ENCODE data around the gene PPP1R8.
A peak's percentile ranks its signal among the peaks of the same experiment; 100 is the strongest.
"Not testable (repeated sequence)": the region's sequence is repeated elsewhere in the genome, so short reads cannot be mapped to it uniquely, and the experiment has no call there.

PPP1R8 gene

GRCh38 chr1:27855085-27855484 is 24.5 kb downstream of the PPP1R8 start:
- Histone ChIP-seq H3K9ac (ENCODE audit: low read length) (no peak overlapping the region), H2AFZ (ENCODE audit: low read depth, low read length) (no peak overlapping the region), H3K27ac (ENCODE audit: low read length) (no peak overlapping the region), H3K79me2 (ENCODE audit: low read length) (no peaks in the 10 kb centered on the region), H4K20me1 (ENCODE audit: insufficient read depth, low read length) (no peaks in the 10 kb centered on the region), H3K4me3 (ENCODE audit: low read length) (no peak overlapping the region), H3K4me2 (ENCODE audit: low read length) (no peak overlapping the region), H3K27me3 (ENCODE audit: low read depth, low read length) (no peaks in the 10 kb centered on the region), H3K4me1 (ENCODE audit: low read length) (peaks cover 5% of the 10 kb centered on the region; the same call in 1 of the 2 replicates), H3K9me3 (ENCODE audit: insufficient read depth, low read length) (no peaks in the 10 kb centered on the region), H3K36me3 (replicated peaks; ENCODE audit: low read depth, low read length) (peaks cover 13% of the 10 kb centered on the region)
- no peak for TF ChIP-seq EZH2phosphoT487 (IDR thresholded peaks at IDR 0.05; ENCODE audit: low read depth)
- TF ChIP-seq, protein P1, sequence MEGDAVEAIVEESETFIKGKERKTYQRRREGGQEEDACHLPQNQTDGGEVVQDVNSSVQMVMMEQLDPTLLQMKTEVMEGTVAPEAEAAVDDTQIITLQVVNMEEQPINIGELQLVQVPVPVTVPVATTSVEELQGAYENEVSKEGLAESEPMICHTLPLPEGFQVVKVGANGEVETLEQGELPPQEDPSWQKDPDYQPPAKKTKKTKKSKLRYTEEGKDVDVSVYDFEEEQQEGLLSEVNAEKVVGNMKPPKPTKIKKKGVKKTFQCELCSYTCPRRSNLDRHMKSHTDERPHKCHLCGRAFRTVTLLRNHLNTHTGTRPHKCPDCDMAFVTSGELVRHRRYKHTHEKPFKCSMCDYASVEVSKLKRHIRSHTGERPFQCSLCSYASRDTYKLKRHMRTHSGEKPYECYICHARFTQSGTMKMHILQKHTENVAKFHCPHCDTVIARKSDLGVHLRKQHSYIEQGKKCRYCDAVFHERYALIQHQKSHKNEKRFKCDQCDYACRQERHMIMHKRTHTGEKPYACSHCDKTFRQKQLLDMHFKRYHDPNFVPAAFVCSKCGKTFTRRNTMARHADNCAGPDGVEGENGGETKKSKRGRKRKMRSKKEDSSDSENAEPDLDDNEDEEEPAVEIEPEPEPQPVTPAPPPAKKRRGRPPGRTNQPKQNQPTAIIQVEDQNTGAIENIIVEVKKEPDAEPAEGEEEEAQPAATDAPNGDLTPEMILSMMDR (IDR thresholded peaks at IDR 0.05; ENCODE audit: low read depth, low read length): no peak

DNA sequence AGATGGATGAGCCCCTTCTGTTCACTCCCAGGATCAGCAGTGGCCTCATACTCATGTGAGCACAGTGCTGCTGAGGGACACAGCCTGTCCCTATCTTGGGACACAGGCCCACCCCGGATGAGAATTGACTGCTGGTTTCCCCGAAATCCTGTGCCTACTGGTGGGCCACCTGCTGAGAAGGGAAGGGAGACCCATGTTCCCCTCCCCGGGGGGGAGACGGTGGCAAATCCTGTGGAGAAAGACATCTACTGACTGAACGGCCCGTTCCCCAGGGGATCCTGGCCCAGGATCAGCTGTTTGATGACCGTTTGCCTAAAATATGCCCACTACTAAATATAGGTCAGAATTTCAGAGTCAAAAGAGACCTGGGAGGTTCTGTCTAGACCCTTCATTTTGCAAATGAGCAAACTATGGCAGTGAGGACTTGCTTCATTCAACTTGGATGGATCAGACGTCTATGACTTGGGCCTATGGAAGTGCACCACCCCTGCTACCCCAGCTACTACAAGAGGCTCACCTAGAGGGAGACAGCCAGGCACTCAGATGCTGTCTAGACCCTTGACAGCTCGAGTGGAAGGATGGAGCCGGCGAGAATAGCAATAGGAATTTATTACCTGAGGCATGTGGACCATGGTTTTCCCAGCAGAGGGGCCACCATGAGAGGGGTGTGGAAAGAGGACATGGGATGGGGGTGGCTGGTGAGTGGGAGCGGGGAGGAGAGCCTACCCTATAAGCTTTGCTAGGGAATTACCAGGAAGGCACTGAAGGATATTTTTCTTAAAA is 26.2 kb downstream of the PPP1R8 start:
- no peaks in the 10 kb centered on the region for H3K9me3 ChIP-seq (ENCODE audit: insufficient read depth, low read length)
- no peak overlapping the region for H3K27ac ChIP-seq (ENCODE audit: low read length)
- TF ChIP-seq, protein P1 (IDR thresholded peaks at IDR 0.05; ENCODE audit: low read depth, low read length): no peak
- TF ChIP-seq EZH2phosphoT487 (IDR thresholded peaks at IDR 0.05; ENCODE audit: low read depth): no peak
- H3K4me3 ChIP-seq (ENCODE audit: low read length): no peak overlapping the region
- H4K20me1 ChIP-seq (ENCODE audit: insufficient read depth, low read length): no peaks in the 10 kb centered on the region
- no peak overlapping the region for H2AFZ ChIP-seq (ENCODE audit: low read depth, low read length)
- peaks cover 2% of the 10 kb centered on the region for H3K36me3 ChIP-seq (replicated peaks; ENCODE audit: low read depth, low read length)
- no peak overlapping the region for H3K9ac ChIP-seq (ENCODE audit: low read length)
- no peaks in the 10 kb centered on the region for H3K79me2 ChIP-seq (ENCODE audit: low read length)
- H3K4me1 ChIP-seq (ENCODE audit: low read length): peaks cover 5% of the 10 kb centered on the region; the same call in 1 of the 2 replicates
- H3K4me2 ChIP-seq (ENCODE audit: low read length): no peak overlapping the region
- no peaks in the 10 kb centered on the region for H3K27me3 ChIP-seq (ENCODE audit: low read depth, low read length)

DNA sequence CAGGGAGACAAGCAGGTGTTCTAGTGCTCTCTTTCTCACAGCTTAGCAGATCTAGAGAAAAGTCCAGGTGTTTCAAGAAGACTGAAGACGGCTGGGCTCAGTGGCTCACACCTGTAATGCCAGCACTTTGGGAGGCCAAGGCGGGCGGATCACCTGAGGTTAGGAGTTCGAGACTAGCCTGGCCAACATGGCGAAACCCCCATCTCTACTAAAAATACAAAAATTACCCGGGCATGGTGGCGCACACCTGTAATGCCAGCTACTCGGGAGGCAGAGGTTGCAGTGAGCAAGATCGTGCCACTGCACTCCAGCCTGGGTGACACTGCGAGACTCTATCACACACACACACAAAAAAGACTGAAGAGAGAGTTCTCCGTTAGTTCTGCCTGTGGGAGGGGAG is 27.0 kb downstream of the PPP1R8 start:
- H3K4me1 ChIP-seq (ENCODE audit: low read length); H3K79me2 ChIP-seq (ENCODE audit: low read length); H3K4me2 ChIP-seq (ENCODE audit: low read length); H2AFZ ChIP-seq (ENCODE audit: low read depth, low read length); H3K27ac ChIP-seq (ENCODE audit: low read length); H4K20me1 ChIP-seq (ENCODE audit: insufficient read depth, low read length); H3K27me3 ChIP-seq (ENCODE audit: low read depth, low read length); H3K9ac ChIP-seq (ENCODE audit: low read length); H3K4me3 ChIP-seq (ENCODE audit: low read length); H3K36me3 ChIP-seq (replicated peaks; ENCODE audit: low read depth, low read length); H3K9me3 ChIP-seq (ENCODE audit: insufficient read depth, low read length): not testable (repeated sequence)

- H3K36me3 ChIP-seq (replicated peaks; ENCODE audit: low read depth, low read length): no peaks in the 10 kb centered on the region
- H3K4me2 ChIP-seq (ENCODE audit: low read length): peak overlapping the region; percentile 70
- H3K79me2 ChIP-seq (ENCODE audit: low read length): no peaks in the 10 kb centered on the region
- no peak for TF ChIP-seq EZH2phosphoT487 (IDR thresholded peaks at IDR 0.05; ENCODE audit: low read depth)
- TF ChIP-seq, protein P1 (IDR thresholded peaks at IDR 0.05; ENCODE audit: low read depth, low read length): peak; percentile 84
- no peak overlapping the region for H3K9ac ChIP-seq (ENCODE audit: low read length)
- H2AFZ ChIP-seq (ENCODE audit: low read depth, low read length): no peak overlapping the region
- no peaks in the 10 kb centered on the region for H3K27me3 ChIP-seq (ENCODE audit: low read depth, low read length)
- peak overlapping the region; percentile 31; the same call in 1 of the 2 replicates for H3K4me3 ChIP-seq (ENCODE audit: low read length)
- no peaks in the 10 kb centered on the region for H3K9me3 ChIP-seq (ENCODE audit: insufficient read depth, low read length)
- no peak overlapping the region for H3K27ac ChIP-seq (ENCODE audit: low read length)
- H3K4me1 ChIP-seq (ENCODE audit: low read length): peaks cover 14% of the 10 kb centered on the region
- no peaks in the 10 kb centered on the region for H4K20me1 ChIP-seq (ENCODE audit: insufficient read depth, low read length)
These were observed 27.7 kb downstream of the PPP1R8 start for GRCh38 chr1:27858072-27858948.

All from OCI-LY3 (cell line).